OCI-LY1 (cell line): ENCODE results near the gene KCNMA1.

Experiments
- H2AFZ ChIP-seq: fragments of 200-600 bp; sonication (generic), shearing (Covaris generic); 2 replicates; pipeline ENCODE4 v1.6.0; 2014; ENCODE audit warnings: antibody characterized with exemption, mild to moderate bottlenecking, low read length
- H3F3A ChIP-seq: fragments of 200-600 bp; sonication (generic), shearing (Covaris generic); 2 replicates; pipeline ENCODE4 v1.6.0; 2014; ENCODE audit warnings: mild to moderate bottlenecking, antibody characterized with exemption, low read length, moderate library complexity; ENCODE audit not compliant: insufficient read depth
- H3K27ac ChIP-seq: fragments of 200-600 bp; sonication (generic); 2 replicates; pipeline ENCODE4 v1.5.1; 2014; ENCODE audit warnings: low read length, mixed run types, mild to moderate bottlenecking, low read depth; ENCODE audit not compliant: poor library complexity, severe bottlenecking
- H3K27me3 ChIP-seq: fragments of 200-600 bp; sonication (generic); 2 replicates; pipeline ENCODE4 v1.6.0; 2014; ENCODE audit warnings: antibody characterized with exemption, mild to moderate bottlenecking, low read length, moderate library complexity; ENCODE audit not compliant: insufficient read depth
- H3K36me3 ChIP-seq: fragments of 200-600 bp; sonication (generic); 2 replicates; pipeline ENCODE4 v1.6.1; 2014; ENCODE audit warnings: mild to moderate bottlenecking, antibody characterized with exemption, low read length, moderate library complexity, mixed read lengths; ENCODE audit not compliant: insufficient read depth
- H3K4me1 ChIP-seq: fragments of 200-600 bp; sonication (generic); 2 replicates; pipeline ENCODE4 v1.5.1; 2014; ENCODE audit warnings: mild to moderate bottlenecking, low read length, moderate library complexity; ENCODE audit not compliant: insufficient read depth, severe bottlenecking
- H3K4me2 ChIP-seq: fragments of 200-600 bp; sonication (generic), shearing (Covaris generic); 2 replicates; pipeline ENCODE4 v1.6.1; 2014; ENCODE audit warnings: low read length
- H3K4me3 ChIP-seq: fragments of 200-600 bp; sonication (generic); 2 replicates; pipeline ENCODE4 v1.5.1; 2014; ENCODE audit warnings: low read length, low read depth, mild to moderate bottlenecking, mixed read lengths; ENCODE audit not compliant: poor library complexity, severe bottlenecking
- H3K79me2 ChIP-seq: fragments of 200-600 bp; shearing (Covaris generic); 2 replicates; pipeline ENCODE4 v1.6.1; 2016; ENCODE audit warnings: mixed run types, low read length, mixed read lengths; ENCODE audit not compliant: insufficient read depth
- H3K9ac ChIP-seq: fragments of 200-600 bp; sonication (generic), shearing (Covaris generic); 2 replicates; pipeline ENCODE4 v1.6.1; 2014; ENCODE audit warnings: mild to moderate bottlenecking, low read length, mixed read lengths
- H3K9me2 ChIP-seq: fragments of 200-600 bp; sonication (generic), shearing (Covaris generic); 2 replicates; pipeline ENCODE4 v1.6.1; 2014; ENCODE audit warnings: low read depth, mild to moderate bottlenecking, low read length, mixed read lengths
- H3K9me3 ChIP-seq: fragments of 200-600 bp; shearing (Covaris generic); 2 replicates; pipeline ENCODE4 v1.6.1; 2014; ENCODE audit warnings: low read length, mixed read lengths
- H4K20me1 ChIP-seq: fragments of 200-600 bp; sonication (generic), shearing (Covaris generic); 2 replicates; pipeline ENCODE4 v1.6.0; 2016; ENCODE audit warnings: mild to moderate bottlenecking, low read length; ENCODE audit not compliant: insufficient read depth
- EZH2 ChIP-seq: fragments of 200-600 bp; sonication (generic), shearing (Covaris generic); IDR thresholded peaks from 2 replicates; pipeline ENCODE4 v1.8.0; 2017; ENCODE audit warnings: borderline replicate concordance, mixed run types, mild to moderate bottlenecking, antibody characterized with exemption, low read length, moderate library complexity, mixed read lengths
- TF ChIP-seq, protein P1 (sequence below): fragments of 200-600 bp; sonication (generic), shearing (Covaris generic); IDR thresholded peaks from 2 replicates; pipeline ENCODE4 v1.5.1; 2017; ENCODE audit warnings: mild to moderate bottlenecking, antibody characterized with exemption, low read length, moderate library complexity, mixed read lengths

The KCNMA1 gene

DNA sequence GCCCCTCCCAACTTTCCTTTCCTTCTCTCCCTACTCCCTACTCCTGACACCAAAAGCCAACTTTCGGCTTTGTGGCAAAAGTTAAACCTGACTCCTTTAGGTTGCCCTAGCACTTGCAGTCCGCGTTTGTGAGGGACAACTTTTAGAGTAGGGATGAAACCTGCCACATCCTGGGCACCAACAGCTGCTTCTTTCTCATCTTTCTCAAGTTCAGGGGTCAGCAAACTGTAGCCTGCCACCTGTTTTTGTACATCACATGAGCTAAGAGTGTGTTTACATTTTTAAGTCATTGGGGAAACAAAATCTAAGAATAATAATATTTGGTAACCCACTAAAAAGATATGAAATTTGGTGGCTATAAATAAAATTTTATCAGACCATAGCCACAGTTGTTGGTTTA lies 660.6 kb downstream of the KCNMA1 start:
- Histone ChIP-seq H3K4me3 (no peak overlapping the region), H2AFZ (no peak overlapping the region), H3K79me2 (no peaks in the 10 kb centered on the region), H3K27me3 (no peaks in the 10 kb centered on the region), H3K36me3 (no peaks in the 10 kb centered on the region), H3K9me3 (no peaks in the 10 kb centered on the region), H3K4me2 (no peak overlapping the region), H4K20me1 (no peaks in the 10 kb centered on the region), H3K9me2 (no peaks in the 10 kb centered on the region), H3K27ac (no peak overlapping the region), H3K4me1 (no peaks in the 10 kb centered on the region), H3K9ac (no peak overlapping the region), H3F3A (no peaks in the 10 kb centered on the region)
- no peak for TF ChIP-seq EZH2
- TF ChIP-seq, protein P1, sequence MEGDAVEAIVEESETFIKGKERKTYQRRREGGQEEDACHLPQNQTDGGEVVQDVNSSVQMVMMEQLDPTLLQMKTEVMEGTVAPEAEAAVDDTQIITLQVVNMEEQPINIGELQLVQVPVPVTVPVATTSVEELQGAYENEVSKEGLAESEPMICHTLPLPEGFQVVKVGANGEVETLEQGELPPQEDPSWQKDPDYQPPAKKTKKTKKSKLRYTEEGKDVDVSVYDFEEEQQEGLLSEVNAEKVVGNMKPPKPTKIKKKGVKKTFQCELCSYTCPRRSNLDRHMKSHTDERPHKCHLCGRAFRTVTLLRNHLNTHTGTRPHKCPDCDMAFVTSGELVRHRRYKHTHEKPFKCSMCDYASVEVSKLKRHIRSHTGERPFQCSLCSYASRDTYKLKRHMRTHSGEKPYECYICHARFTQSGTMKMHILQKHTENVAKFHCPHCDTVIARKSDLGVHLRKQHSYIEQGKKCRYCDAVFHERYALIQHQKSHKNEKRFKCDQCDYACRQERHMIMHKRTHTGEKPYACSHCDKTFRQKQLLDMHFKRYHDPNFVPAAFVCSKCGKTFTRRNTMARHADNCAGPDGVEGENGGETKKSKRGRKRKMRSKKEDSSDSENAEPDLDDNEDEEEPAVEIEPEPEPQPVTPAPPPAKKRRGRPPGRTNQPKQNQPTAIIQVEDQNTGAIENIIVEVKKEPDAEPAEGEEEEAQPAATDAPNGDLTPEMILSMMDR, result no peak

DNA sequence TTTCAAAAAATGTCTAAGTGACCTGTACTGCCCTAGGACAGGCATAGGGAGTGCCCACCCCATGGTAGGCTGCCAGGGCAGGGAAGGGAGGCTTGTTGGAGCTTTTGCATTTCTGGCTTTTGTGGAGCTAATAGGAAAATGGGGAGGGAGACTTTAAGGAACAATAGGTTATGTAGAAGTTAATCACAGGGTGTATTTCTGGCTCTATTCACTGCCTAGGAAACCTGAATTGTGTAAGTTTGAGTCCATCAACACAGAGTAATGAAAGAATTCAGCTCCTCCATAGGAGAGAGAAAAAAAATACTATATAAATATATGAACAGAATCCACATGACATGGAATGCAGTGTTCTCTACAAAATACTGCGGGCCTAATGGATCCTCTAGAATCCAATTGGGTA lies 661.5 kb downstream of the KCNMA1 start:
- Histone ChIP-seq H3K4me3 (no peak overlapping the region), H3K36me3 (no peaks in the 10 kb centered on the region), H3K9ac (no peak overlapping the region), H3K9me2 (no peaks in the 10 kb centered on the region), H3K27ac (no peak overlapping the region), H3K79me2 (no peaks in the 10 kb centered on the region), H3K4me1 (no peaks in the 10 kb centered on the region), H3K4me2 (no peak overlapping the region), H3K27me3 (no peaks in the 10 kb centered on the region), H3K9me3 (no peaks in the 10 kb centered on the region), H4K20me1 (no peaks in the 10 kb centered on the region), H3F3A (no peaks in the 10 kb centered on the region), H2AFZ (no peak overlapping the region)
- no peak for TF ChIP-seq EZH2
- TF ChIP-seq, protein P1, result no peak

DNA sequence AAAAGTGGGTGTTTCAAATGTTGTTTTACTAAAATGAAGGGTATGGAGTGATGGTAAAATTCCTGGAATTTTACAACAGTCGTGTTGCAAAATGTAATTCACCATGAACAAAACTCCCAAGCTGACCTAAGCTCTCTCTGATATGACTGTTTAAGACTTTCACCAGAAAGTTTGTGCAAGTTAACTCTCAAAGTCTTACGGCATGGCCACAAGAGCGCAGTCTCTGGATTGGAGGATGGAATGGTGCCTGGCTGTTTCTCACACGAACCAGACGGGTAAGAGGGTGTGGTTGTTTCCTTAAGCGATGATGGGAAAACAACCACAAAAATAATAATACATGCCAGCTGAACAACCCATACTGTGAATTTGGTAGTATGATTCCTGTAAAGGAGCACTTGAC lies 662.5 kb downstream of the KCNMA1 start:
- no peaks in the 10 kb centered on the region for H3K79me2 ChIP-seq
- no peak overlapping the region for H2AFZ ChIP-seq
- H4K20me1 ChIP-seq, result no peaks in the 10 kb centered on the region
- H3K4me1 ChIP-seq, result no peaks in the 10 kb centered on the region
- H3K9me3 ChIP-seq, result no peaks in the 10 kb centered on the region
- H3K27me3 ChIP-seq, result no peaks in the 10 kb centered on the region
- H3K36me3 ChIP-seq, result no peaks in the 10 kb centered on the region
- H3K27ac ChIP-seq, result no peak overlapping the region
- no peak overlapping the region for H3K4me2 ChIP-seq
- H3K9ac ChIP-seq, result no peak overlapping the region
- H3K9me2 ChIP-seq, result no peaks in the 10 kb centered on the region
- no peak for TF ChIP-seq EZH2
- TF ChIP-seq, protein P1, result no peak
- H3F3A ChIP-seq, result no peaks in the 10 kb centered on the region
- no peak overlapping the region for H3K4me3 ChIP-seq
